ENCODE data around the gene PLCXD1.

The PLCXD1 gene

DNA sequence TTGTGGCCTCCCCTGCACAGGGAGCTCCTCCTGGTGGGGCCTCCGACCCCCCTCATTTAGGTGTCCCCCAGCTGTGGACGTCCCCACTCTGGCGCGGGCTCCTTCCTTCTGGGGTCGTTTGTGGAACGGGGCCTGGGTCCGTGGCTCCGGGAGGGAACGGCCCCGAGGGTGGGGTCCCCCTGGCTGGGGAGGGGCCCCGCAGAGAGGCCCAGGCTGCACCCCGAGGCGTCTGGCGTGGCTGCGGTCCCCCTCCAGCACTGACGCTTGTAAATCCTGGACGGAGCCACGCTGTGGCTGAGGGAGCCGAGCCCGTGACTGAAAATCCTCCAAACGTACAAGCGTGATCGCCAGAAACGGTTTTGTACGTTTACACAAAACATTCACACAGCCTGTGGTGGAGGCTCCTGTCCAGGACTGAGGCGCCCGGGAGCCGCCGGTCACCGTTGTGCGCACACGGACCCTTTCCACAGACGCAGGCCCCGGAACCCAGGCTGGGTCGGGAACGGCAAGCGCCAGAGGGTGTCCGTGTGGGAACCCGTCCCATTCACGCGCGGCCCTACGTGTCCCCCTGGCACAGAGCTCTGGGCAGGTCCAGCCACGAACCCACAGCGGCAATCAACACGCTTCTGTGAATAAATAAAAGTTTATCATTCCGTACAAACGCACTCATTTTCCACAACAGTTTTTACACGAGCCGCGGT lies 52.6 kb downstream of the PLCXD1 start:
- no peak for DNase-seq (ENCODE audit: low spot score)

DNA sequence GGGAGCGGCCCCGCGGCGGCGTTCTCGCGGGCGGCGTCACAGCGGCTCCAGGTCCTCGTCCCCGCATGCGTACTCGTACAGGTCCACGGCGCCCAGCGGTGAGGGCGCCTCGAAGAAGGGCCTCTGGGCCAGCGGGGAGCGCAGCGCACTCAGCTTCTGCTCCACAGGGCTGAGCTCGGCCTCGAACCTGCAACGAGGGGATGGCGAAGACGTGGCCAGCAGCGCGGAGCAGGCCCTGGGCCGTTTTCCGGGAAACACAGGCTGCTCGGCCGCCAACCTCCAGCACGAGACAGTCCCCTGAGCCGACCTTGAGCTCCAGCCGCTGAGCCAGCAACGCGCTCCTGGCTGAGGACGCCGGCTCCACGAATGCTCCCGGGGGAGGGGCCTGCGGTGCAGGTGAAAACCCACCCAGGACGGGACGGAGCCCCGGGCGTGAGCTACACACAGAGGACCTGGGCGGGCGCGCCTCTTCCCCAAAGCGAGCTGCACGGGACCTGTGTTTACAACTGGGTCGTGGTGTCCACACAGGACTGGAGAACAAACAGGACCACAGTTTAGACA lies 53.2 kb downstream of the PLCXD1 start:
- no peak for DNase-seq (ENCODE audit: low spot score)

DNA sequence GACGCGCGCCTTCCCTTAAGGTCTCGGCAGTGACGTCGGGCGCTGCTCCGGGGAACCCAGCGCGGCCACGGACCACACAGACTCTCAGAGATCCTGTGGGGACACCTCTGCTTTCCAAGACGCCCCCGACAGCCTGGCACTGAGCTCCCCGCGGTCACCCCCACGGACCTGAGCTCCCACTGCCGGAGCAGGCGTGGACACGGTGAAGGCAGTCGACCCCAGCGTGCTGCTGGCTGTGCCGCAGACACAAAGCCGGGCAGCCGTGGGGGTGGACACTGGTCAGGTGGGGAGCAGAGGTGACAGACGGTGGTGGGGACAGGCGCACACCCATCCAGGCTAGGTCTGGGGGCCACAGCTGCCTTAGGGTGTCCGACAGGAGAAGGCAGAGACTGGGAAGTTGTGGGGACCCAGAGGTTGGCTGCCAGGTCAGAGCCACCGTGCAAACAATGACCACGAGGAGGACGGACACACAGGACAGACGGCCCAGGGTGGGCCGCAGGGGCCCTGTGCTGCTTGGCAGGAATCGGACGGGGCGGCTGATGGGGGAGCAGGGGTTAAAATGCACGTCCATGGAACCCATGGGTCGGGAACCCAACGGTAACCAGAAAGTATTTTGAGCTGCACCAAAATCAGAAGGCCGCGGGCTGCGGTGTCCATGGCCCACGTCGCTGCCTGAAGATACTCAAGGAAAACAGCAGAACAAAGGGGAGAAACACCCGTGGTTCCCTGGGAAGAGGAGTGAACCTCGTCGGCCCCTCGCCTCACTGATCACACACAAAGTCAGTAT lies 54.0 kb downstream of the PLCXD1 start:
- DNase-seq (ENCODE audit: low spot score) = no peak

DNA sequence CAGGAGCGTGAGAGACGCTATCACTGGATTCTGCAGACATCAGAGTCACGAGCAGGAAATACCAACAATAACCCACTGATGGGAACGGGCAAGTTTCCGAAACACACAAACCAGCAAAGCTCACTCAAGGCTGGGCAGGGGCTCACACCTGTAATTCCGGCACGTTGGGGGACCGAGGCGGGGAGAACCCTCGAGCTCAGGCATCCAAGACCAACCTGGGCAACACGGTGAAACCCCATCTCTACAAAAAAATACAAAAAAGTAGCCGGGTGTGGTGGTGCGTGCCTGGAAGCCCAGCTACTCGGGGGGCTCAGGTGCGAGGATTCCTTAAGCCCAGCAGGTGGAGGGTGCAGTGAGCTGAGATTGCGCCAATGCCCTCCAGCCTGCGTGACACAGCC lies 54.6 kb downstream of the PLCXD1 start:
- DNase-seq (ENCODE audit: low spot score) = no peak

DNA sequence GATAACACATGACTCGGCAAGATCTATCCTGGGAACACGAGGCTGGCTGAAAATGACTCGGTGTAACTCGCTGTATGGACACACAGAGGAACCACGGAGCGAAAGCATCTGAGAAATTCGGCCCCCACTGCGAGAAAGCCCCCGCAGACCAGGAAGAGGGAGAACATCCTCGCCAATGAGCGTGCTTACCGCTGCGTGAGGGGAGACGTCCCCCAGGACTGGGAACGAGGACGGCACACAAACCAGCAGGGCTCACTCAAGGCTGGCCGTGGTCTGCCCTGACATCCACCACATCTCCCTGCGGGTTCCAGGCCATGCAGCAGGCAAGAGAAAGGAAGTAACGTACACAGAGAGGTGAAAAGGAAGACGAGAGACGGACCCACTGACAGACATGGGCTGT lies 55.0 kb downstream of the PLCXD1 start:
- DNase-seq (ENCODE audit: low spot score) = no peak

DNA sequence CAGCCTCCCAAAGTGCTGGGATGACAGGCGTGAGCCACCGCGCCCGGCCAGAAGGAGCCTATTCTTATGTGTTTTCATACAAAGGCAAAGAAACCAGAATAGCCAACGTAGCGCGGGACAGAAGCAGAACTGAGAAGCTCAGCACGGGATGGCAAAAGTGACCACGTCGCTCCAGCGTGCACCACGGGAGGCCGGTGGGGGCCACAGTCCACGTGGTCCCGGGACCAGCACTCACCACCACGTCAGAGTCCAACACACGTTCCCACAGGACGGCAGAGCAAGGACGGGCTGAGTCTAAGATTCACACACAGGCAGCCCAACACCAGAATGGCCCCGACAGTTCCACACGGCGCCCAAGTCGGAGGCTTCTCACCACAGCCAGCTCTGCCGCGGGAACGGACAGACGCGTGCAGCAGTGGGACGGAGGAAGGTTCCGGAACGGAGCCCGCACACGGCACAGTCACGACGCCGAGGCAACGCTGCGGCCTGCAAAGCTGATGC lies 56.2 kb downstream of the PLCXD1 start:
- no peak for DNase-seq (ENCODE audit: low spot score)

DNA sequence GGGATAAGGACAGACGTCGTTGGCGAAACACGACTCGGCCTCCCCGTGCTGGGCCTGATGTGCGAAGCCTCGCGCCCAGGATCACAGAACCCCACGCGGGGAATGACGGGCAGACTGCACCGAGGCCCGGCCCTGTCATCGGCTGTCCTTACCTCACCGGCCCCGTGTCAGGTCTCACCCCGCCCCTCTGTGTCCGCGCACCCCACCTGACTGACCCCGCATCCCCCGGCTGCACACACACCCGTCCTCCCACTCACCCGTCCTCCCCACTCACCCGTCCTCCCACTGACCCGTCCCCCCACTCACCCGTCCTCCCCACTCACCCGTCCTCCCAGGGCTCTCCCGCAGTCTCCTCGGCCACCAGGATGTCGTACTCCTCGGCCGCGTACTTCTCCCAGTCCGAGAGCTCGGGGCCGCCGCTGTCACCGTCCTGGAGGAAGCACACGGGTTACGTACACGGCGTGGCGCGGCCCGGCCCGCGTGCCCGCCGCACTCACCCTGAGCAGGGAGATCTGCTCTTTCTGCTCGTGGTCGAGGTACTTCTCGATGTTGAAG lies 57.2 kb downstream of the PLCXD1 start:
- no peak for DNase-seq (ENCODE audit: low spot score)

DNA sequence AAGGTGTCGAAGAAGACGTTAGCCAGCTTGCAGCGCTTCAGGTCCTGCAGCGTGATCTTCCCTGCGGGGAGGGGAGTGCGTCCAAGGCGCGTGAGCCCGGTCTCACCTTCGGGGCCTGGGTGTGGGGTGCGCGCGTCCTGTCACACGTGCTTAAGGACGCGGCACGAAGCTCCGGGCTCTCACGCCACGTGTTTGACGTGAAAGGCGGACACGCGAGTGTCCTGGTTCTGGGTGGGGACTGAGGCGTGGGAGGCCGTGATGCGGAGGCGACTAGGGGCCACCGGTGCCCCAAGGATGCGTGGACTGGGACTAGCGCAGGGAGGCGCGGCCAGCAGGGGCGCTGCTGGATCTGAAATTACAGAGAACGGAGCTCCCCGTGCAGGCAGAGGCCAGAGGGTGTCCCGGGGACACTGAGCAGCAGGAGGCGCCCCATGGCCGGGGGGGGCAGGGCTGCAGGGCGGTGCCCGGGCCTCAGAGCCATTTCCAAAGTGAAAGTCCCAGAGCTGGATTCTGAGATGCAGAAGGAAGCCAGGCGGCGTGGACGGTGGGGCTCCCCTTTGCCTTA lies 57.7 kb downstream of the PLCXD1 start:
- DNase-seq (ENCODE audit: low spot score) = no peak

DNA sequence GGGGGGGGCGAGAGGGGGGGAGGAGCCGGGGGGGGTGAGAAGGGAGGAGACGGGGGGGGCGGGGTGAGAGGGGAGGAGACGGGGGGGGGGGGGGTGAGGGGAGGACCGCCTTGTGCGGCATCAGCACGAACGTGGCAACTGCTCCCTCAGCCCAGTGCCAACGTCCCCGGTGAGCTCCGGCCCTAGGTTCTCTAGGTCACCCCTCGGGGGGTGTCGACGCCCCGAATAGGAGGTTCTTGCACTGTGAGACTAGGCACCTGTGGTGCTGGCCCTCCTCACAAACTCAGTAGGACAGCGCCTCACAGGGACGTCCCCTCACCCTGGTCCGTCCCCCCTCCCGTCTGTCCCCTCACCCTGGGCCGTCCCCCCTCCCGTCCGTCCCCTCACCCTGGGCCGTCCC lies 58.9 kb downstream of the PLCXD1 start:
- DNase-seq (ENCODE audit: low spot score) = no peak

DNA sequence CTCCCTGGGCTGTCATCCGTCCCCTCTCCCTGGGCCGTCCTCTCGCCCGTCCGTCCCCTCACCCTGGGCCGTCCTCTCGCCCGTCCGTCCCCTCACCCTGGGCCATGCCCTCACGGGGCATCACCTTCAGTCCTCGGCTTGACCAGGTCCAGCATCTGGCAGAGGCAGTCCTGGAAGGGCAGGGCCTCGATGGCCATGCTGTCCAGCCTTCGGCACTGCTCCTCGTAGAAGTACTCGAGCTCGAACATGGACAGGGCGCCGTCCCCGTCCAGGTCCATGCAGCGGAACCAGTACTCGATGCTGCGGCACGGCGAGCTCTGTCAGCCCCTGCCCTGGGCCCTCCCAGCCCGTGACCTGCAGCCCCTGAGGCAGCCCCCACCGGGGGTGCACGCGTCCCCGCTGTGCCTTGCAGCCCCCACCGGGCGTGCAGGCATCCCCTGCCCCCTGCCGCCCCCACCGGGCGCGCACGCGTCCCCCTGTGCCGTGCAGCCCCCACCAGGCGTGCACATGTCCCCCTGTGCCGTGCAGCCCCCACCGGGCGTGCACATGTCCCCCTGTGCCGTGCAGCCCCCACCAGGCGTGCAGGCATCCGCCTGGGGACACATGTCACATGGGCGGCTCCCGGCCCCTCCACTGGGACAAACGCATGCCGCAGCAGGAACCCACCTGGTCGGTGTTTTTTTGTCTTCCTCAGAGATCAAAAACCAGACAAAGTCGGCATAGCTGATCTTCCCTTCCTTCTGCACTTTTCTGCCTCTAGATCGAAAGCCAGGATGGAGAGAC lies 59.7 kb downstream of the PLCXD1 start:
- no peak for DNase-seq (ENCODE audit: low spot score)

DNA sequence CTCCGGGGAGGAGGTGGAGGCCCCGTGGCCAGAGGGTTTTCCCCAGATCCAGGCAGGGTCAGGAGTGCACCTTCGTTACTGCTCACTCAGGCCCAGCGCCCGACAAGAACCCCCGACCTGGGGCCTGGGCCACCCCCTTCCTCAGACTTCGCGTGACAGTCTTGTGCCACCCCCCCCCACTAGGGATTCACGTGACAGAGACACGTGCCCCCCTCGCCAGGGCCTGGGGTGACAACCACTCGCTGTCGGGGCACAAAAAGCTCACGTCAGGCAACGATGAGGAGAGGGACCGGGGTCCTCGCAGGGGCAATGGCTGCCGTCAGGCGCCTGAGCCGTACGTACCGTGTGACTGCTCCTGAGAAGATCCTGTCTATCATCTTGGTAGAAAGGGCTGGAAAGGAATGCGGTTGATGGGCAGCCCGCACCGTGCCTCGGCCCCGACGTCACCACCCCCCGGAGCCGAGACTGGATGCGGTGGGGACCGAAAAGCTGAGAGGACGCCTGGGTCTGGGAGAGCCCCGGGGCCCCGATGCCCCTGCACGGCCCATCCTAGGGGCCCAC lies 60.4 kb downstream of the PLCXD1 start:
- no peak for DNase-seq (ENCODE audit: low spot score)

DNA sequence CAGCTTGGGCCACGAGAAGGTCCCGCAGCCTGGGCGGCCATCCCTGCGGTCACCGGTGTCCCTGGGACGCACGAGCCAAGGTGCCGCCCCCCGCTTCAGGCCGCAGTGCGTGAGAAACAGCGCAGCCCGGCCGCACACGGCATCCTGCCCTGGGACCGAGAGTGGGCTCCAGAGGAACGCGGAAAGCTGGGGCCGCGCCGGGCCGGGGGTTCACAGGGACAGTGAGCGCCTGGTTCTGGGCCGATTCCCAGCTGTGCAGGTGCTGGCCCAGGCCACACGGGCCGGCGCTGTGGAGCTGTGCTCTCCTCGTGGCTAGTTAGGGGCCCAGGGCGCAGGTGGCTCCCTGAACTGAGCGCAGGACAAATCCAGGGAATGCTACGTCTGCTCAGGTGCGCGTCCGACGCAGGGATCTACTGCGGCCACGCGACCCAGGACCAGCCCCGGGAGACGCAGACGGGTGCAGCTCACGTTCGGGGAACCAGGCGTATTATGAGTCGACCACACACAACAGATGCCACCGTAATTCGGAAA lies 63.3 kb downstream of the PLCXD1 start:
- no peak for DNase-seq (ENCODE audit: low spot score)

DNA sequence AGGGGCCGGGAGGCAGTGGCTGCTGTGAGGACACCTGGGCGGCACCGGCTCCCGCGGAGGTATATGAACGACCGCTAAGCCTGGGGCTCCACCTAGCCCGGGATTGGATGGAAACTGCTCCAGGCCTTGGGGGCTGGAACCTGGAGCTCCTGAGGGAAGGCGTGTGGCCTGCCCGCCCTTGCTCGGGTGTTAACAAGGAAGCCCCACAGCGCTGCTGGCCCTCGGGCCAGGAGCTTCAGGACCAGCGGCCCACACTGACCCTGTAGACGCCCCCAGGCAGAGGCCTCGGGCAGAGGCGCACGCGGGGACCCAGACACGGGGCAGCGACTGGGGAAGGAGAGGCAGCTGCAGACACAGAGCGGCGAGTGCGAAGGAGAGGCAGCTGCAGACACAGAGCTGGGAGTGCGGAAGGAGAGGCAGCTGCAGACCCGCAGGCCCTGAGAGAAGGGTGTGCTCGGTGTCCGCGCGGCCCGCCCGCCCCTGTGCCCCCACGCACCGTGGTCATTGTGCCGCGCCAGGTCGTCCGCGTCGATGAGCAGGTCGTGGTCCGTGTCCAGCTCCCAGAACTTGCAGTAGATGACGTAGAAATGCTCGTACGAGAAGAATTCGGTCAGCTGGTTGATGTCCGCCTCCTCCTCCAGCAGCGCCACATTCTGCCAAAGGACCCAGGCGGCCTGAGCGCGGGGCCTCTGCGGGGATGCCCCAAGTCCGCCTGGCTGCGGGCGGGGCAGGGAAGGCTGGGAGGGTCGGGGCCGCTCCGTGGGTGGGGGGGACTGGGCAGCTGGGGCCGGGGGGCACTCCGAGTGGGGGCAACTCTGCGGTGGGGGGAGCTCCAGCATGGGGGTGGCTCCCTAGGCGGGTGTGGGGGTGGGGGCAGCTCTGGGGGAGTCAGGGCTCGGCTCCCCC lies 64.1 kb downstream of the PLCXD1 start:
- no peak for DNase-seq (ENCODE audit: low spot score)

DNA sequence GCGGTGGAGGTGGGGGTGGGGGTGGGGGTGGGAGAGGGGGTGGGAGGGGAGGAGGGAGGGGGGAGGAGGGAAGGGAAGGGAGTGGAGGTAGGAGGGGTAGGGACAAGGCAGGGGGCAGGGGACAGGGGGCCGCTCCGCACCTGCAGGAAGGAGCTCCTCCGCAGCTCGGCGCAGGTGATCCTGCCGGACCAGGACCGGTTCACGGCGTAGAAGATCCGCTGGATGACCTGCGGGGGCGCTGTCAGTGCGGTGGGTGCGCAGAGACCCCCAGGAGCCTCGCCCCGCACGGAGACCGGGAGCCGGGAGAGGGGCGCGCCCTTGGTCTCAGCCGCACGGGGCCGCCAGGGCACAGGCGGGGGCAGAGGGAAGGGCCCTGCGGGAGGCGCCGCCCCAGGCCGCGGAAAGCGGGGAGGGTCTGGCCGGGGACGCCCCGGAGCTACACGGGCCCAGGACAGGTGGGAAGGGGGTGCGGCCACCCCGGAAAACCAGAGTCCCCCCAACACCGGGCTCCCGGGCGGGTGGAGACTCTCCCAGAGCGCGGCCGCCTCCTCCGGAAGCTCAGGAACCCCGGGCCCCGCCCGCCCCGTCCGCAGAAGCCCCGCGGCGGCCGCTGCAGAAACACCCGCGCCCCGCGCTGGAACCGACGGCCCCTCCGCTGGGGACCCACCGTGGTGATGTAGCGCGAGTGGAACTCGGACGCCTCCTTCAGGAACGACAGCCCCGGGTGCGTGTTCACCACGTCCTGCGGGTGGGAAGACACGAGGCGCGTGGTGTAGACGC lies 65.0 kb downstream of the PLCXD1 start:
- DNase-seq (ENCODE audit: low spot score) = no peak

DNA sequence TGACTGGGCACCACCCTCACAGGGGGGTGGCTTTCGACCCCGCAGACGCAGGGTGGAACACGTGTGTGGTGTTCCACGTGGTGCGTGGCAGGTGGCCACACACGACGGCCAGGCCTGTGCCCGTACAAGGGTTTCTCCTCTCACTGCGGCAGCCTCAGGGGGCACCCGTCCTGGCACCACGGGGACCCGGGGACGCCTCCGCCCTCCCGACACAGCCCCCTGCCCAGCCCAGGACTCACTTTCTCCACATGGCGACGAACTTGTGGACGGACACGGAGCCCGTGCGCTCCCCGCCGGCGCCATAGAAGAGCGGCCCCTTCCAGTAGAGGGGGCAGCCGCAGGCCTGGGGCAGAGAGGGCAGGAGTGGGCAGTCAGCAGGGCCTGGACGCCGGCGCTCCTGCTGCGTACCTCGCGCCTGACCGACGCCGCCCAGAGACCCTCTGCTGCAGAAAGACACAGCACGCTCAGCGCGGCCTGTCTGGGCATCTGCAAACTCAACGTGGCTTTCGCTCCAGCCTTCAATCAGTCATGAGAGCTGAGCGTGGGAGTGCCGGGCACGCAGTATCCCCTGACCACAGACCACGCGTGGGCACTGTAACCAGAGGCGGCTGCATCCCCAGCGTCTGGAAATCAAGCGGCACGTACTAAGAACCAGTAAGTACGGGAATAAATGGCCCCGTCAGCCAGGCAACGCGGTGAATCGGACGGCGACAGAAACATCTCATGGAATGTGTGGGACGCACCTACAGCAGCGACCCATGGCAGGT lies 66.4 kb downstream of the PLCXD1 start:
- no peak for DNase-seq (ENCODE audit: low spot score)

DNA sequence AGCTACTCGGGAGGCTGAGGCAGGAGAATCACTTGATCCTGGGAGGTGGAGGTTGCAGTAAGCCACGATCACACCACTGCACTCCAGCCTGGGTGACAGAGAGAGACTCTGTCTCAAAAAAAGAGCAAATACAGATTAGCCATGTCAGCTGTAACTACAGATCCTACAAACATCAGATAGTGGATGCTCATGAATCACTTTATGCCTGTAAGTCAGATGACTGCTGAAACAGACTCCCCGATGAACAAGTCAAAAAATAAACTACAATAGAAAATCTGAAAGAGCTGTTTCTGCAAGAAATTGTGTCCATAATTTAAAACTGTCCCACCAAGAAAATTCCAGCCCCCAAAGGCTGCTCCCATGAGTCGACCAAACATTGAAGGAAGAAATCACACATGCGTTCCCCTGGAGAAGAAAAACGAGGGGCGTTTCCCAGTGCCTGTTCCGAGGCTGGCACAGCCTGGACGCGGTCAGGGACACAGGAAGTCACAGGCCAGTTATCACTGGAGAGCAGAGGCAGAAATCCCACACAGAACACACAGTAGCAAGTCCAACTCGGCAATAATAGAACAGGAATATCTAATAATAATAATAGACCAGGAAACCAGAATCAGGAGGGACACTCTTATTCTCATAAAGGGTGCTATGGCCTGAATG lies 67.4 kb downstream of the PLCXD1 start:
- no peak for DNase-seq (ENCODE audit: low spot score)

DNA sequence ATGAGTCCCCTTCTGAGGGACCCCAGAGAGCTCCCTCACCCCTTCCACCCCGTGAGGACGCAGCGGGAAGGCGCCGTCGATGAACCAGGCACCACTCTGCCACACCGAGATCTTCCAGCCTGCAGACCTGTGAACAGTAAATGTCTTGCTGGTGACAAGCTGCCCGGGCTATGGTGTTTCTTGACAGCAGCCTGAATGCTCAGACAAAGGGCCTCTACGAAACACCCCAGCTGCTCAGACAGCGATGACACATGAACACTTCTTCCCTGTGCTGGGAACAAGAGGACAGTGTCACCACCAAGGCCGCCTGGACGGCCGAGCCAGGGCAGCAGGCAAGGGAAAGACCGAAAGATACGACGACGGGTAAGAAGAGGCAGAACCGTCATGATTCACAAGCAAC lies 68.0 kb downstream of the PLCXD1 start:
- DNase-seq (ENCODE audit: low spot score) = no peak

DNA sequence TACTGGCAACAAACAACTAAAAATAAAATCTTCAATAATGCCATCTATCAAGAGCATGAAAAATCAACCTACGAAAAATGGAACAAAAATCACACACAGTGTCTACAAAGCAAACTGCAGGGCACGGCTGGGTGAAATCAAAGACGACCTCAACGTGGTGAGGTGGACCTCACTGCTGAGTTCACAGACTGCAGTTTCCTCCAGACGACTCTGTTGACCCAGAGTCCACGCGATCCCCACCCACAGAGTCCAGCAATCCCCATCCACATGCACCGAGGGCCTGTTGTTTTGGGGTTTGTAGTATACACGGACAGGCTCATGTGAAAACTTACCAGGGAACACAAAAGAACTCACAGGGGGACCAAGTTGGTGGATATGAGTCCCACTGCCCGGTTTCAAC lies 68.5 kb downstream of the PLCXD1 start:
- no peak for DNase-seq (ENCODE audit: low spot score)
